Limb (tissue), 2 donors: ENCODE results near the gene LPP.

Experiments used
- DNase-seq, 2 donors: peaks; one replicate each; pipeline ENCODE4 v3.0.0-alpha.2; 2016; ENCODE audit errors: extremely low spot score in 2 of 2

The LPP gene

DNA sequence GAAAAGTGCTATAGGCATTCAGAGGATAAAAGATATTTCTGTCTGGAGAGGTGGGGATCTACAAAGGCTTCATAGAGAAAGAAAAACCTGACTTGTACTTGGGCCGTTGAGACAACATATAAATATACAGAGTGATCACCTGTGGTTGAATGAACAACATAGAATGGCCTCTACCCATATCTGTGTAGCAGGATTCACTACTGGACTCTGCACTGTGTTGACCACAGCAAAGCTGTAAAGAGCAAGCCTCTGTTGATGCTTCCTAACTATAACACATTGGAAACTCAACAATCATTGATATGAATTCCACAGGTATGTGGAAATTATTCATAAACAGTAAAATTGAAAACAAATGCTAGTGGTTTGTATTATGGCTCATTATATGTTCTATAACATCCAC lies 19.1 kb upstream of the LPP start:
- no peak for DNase-seq

DNA sequence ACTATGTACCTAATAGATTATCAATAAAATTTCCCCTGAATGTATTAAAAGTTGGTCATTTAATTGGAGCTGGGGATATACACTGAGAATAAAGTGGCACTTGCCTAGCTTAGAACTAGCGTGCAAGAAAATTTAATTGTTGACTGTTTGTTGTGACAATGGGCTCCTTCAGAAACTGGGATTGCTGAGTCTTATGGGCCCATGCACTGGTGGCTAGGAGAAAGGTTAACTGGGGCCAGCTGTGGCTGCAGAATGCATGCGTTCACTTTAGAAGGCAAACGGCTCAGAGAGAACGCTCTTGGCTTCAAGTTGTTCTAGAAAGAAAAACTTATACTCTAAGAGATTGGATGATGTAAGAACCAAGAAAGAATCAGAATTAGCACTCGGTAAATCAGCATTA lies 18.7 kb upstream of the LPP start:
- no peak for DNase-seq

DNA sequence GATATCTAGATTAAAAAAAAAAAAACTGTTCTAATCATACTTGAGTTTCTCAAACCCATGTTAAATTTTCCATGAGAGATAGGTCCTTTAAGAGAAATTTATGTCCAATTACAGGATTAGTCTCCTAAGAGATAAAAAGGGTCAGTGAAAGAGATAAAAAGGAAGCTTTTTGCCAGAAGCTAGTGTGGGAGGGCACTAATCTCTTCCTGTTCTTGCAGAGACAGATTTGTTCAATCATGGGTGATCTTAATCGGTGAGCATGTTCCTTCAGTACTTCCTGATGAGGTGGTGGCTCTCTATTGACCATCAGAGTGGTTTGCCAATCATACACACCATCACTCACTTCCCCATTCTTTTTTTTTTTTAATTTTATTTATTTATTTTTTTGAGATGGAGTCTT lies 16.9 kb upstream of the LPP start:
- DNase-seq = no peak

DNA sequence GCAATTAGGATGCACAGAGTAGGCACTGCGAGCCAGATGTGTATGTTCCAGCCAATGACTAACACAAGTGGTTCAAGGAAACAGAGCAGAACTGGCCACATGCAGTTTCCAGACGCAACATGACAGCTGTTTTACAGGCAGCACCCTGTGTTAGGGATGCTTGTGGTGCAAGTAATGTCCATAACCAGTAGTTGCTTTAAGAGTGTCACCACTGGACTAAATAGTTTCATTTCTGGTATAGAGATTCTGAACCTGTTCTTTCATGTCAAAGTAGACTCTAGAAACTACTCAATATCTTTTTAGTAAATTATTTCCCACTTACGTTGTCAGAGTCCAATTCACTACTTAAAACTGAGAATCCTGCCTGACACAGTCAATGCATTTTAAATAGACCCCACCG lies 14.5 kb upstream of the LPP start:
- no peak for DNase-seq

DNA sequence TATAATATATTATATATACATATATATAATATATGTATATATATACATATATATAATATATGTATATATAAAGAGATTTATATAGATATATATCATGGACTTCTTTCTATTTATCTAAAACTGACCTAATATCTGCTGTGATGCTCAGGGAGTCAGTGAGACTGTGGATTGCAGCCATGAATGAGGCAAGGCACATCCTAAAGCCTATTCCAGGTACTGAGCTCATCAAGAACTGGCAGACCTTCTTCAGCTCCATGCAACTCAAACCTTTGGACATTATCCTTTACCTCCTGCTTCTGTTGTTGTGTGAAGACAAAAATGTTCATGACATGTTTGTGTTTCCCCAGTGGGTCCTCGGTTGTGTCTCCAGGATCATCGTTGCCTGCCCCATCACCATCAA lies 7.7 kb upstream of the LPP start:
- DNase-seq = no peak

DNA sequence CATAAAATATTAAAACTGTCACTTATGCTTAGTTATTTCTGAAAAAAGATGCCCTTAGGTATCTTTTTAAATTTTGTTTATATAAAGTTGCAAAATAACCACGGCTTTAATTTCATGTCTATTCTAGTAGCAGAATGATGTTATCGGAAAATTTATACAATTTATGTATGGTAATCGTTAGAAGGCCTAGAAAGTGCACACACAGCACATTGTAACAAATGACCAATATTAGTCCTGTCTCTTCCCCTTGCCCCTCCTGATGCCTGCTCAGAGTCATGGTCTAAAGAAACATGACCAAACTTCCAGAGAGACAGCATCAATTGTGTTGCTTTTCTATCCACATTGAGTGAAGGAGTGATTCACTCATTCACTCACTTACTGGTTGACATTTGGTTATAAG lies 6.2 kb upstream of the LPP start:
- DNase-seq = no peak

DNA sequence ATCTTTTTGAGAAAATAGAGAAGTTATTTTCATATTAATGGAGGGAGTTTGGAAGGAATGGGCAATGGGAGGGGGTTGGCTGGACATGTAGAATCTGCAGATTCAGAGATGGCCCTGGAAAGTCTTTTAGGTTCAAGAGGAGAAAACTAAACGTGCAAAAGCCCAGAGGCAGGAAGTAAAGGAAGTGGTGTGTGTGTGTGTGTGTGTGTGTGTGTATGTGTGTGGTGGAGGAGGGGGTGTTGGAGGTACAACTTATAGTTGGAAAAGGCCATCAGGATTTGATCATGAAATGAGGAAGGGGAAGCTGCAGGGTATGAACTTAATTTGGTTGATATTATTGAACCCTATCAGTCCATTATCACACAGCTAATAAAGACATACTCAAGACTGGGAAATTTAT lies 5.6 kb upstream of the LPP start:
- DNase-seq = no peak

DNA sequence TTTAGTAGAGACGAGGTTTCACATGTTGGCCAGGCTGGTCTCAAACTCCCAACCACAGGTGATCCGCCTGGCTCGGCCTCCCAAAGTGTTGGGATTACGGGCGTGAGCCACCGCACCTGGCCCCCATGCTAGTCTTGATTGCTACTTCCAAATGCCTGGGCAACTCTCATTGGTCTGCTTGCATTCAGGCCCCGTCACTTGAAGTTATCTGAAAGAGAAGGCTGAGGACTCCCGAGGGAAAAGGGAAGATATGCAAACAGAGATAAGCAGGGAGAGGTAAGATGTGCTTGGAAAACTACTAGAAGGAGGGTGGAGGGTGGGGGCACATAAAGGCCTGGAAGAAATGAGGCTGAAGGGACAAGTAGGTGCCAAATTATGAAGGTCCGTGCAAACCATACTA lies 4.4 kb upstream of the LPP start:
- no peak for DNase-seq

DNA sequence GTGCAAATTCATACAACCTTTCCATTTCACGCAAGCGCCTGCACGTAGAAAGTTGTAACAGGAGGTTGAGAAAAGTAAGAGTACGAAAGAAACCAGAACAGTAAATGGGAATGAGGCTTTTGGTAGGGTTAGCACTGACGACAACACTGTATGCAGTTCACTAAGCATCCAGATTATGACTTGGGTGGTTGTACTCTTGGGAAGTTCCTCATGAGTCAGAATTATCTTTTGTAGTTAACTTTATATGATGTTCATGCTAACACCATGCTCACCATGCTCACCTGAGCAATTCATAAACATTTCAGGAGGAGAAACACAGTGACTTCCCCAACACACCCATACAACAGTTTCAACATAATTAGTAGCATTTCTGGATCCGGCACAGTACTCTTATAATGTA lies 3.0 kb upstream of the LPP start:
- no peak for DNase-seq

DNA sequence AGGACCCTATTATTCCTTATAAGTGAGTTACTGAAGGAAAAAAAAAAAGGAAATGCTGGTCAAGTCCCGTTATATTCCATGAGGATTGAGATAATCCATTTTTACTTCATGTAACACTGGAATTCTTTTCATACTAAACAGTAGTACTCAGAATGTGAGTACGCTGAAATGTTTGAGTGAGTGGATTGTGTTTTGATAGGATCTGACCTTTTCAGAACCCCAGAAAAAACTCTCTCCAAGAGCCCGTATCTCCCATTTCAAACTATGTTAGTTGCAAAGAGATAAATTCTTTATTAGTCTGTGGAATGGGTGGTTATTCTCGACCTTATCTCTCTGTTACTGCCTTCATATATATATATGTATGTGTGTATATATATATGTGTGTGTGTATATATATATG lies 2.5 kb upstream of the LPP start:
- no peak for DNase-seq

DNA sequence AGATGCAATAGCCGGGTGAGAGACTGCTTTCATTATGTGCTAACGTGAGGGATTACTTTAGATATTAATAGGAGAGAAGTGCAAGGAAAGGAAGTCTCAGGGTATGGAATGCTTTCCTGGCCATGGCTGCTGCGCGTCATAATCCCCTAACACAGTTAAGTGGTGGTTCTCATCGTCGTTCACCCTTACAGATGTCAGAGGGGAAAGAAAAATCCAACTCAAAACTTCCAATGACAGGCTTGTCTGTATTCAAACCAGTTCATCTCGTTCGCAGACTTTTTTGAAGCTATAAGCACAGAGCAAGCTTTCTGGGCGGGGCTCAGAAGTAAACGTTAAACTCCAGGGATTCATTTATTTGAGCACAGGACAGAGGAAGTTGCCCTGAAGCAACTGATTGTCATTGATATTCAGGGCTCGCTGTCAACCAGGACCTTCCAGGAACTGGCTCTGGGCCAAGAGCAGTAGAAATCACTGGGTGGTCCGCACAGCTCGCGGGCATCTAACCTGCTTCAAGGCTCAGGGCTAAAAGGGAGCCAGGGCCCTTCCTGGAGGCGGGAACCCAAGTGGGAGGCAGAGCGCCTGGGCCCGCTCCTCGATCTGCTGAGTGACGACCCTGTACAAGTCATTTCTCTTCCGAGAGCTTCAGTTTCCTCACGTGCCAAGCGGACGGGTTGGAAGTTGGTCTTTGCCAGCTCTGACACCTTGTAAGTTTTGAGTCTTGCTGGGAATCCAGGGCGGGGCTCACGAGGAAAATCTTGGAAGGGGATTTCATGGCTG lies 1.1 kb upstream of the LPP start:
- peak; percentile 68 to 73 for DNase-seq

DNA sequence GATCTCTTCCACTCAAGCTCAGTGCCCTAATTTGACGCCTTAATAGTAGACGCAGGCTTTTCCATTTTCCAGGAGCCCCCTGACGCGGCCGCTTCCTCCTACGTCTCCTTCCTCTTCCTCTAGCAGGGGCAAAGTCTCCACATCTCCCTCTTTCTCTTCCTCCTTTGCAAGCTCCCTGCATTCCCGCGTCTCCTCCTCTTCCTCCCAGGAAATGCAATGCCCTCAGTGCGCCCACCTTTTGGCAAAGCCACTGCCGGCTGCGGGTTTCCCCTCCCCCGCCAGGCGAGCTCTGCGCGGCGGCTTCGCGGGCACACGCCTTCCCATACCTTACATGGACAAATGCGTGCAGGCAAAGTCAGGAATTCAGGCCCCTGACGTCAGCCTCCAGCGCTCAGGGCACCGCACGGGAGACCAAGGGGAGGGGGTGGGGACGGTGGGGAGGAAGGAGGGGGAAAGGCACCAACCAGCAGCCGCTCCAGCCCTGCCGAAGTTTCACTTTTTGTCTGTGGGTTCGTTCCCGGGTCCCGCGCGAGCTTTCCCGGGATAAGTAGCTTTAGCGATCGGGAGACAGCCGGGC lies 432 bp upstream of the LPP start:
- peak; percentile 79 to 89 for DNase-seq

DNA sequence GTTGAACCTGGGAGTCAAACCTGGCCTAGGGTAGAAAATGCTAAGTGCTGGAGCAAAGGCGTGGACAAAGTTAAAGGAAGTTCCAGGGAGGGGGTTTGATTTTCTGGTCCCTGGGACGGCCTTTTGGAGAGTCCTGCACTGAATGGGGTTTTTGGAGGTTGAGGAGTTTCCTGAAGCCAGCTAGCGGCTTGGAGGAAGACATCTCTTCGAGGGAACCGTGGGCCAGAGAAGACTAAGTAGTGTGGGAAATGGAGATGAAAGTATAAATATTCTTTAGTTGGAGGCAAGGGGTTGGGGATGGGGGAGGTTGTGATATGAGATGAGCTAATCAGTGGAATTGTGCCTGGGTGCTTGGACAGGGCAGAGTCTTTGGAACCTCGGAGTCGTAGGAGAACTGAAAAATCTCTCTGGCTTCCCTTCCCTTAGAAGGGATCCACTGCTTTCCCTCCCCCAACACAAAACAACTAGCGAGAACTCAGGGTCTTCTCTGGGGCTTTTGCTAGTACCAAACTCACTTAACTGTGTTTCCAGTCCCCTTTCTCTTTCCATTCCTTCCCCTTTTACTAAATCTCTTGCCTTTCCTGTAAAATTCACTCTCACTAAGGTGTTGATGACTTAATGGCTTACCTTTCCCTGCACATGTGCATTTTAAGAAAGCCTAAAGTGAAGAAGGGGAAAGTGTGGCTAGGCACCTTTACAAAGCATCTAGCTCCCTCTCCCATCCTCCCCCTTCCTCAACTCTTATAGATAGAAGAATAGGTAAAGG lies 1.0 kb downstream of the LPP start:
- DNase-seq = no peak

DNA sequence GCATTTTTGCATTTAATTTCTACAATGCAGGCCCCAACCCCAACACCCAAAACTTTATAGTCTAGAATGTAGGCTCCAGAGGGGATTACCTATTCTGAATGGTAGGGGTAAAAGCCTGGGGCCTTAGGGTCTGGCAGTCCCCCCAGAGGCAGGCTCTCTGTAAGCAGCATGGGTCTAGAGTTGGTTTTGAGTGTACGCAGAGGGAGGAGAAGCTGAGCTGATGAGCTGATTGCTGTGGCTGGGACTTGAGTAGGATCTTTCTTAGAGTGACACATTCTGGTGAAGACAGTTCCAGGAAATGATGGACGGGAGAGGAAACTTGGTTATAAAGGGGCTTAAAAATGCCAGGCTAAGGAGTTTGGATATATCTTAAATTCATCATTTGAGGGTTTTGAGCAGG lies 2.1 kb downstream of the LPP start:
- DNase-seq = no peak

DNA sequence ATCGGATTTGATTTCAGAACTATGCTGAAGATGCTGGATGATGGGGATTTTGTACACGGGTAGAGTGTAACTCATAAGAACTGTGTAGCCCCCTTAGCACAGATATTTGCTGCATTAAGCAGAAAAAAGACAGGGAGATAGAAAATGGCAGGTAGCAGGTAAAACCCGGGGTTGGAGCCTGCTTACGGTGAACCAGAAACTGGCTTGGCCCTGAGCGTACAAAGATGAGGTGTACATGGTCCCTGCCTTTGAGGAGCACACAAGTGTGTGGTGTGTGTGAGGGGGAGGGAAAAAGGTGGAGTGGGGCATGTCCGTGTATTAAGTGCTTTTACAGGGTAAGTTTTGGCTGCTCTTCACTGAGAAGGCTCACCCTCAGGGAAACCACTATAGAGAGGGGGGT lies 3.5 kb downstream of the LPP start:
- DNase-seq = no peak

DNA sequence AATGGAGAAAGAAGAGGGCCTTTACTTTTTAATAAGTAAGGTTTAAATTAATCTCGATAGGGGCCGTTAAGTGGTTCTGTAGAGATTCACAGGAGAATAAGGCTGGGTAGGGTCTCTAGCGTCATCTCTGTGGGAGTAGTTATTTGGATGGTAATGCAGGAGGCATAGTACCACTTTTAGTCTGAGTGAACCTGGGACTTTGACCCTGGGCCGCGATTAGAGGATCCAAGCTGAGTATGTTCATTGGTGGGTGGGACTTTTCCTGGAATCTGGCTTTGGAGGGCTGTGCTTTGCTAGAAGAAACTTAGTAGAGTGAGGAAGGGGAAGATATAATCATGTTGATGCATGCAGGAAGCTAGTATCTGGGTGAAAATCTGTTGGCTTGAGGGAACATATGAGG lies 4.0 kb downstream of the LPP start:
- DNase-seq = no peak

DNA sequence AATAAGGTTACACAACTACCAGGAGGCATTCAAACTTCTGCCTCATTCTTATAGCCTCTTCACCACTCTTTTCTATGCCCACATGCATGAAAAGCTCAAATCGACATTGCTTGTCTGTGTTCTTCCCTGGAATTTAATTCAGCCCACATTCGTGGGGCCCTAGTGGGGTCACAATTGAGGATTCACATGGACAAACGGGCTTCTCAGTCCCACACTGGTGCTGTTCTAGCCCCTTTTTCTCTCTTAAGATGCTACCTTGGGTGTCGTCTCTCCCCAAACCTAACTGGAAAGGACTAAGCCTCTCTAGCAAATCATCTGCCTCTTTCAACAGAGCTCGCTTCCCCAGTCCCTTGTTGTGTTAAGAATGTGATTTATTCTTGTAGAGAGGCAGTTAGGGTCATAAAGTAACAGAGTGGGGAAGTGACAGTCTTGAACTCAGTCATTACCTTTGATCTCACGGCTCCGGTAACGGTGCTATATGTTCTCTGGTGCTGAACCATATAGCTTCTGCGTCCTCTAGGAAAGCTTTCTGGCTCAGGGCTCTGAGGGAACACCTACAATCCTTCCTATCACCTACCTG lies 4.9 kb downstream of the LPP start:
- no peak for DNase-seq

DNA sequence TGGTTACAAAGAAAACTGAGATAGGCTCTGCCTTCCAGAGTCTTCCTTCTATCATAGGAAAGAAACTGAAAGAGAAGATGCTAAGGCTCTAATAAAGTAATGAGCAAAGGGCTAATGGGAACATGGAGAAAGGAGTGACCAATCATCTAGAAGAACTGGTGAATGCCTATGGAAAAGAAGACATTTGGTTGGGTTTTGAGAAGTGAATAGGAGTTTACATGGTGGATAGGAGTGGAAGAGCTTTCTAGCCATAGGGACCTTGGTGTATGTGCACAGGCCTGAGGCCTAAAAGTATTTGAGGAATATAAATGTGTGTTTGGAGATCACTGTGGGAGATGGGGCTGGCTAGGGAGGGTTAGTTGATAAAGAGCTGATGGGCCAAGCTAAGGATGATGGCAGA lies 6.8 kb downstream of the LPP start:
- no peak for DNase-seq

DNA sequence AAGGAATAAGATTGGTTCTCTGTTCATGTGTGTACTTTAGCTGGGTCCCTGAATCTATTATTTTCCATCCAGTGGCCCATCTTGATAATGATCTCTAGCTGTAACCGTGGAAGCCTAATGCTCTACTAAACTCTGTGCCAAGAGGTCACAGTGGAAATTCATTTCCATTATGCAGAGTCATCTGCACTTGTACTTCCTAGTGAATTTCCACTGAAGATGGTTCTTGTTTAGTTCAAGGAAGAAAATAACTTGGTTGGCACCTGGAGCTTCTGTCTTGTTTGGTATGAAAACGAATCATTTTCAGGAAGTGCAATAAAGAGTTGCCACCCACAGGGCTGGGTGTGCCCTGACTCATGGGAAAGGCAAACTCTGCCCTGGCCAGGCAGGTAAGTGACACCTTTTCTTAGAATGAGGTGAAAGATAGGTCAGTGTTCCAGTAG lies 10.3 kb downstream of the LPP start:
- DNase-seq = no peak

DNA sequence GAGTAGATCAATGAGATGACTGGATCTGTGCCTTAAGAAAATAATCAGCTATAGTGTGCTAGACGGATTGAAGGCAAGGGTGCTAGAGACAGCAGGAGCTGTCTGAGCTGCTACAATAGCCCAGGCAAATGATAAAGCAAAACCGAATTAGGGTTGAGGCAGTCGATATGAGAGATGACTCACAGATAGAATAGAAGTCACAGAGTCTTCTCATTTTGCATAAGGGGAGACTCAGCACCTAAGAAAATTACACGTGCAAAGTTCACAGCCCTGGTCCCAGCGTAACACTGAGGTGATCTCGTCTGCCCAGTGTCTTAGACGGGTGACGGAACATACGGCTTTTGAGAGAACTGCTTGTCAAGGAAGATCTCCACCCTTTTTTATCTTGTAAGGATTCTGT lies 11.6 kb downstream of the LPP start:
- no peak for DNase-seq

DNA sequence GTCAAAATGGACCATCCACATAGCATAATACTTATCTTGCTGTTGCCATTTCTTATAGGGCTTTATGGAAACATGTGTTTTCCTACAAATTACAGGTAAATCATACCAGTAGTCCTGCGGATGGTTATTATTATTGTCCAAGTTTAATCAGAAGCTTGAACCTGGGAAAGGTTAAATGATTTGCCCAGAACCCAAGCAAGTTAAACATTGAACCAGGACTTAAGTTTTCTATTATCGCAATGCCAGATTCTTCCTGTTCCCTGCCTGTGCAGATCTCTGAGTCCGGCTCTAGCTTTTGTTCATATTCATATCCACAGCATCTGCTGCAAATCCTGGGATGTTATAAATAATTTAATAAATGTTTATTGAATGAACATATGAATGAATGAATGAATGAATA lies 12.5 kb downstream of the LPP start:
- no peak for DNase-seq

DNA sequence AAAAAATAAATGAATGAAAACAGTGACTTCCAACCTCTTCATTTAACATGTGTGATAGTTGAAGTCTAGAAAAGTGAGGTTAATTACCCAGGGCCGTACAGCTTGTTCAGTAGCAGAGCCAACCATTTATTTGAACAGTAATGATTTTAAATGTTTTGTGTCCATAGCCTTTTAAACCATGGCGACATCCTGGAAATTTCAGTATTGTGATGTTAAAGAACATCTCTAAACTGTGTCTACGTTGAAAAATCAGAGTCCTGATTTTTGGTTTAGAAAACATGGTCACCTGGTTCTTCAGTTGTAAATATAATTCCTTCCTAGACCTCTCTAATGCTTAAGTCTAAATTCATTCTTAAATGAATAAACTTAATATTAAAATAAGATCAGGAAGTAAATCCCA lies 14.2 kb downstream of the LPP start:
- DNase-seq = no peak

DNA sequence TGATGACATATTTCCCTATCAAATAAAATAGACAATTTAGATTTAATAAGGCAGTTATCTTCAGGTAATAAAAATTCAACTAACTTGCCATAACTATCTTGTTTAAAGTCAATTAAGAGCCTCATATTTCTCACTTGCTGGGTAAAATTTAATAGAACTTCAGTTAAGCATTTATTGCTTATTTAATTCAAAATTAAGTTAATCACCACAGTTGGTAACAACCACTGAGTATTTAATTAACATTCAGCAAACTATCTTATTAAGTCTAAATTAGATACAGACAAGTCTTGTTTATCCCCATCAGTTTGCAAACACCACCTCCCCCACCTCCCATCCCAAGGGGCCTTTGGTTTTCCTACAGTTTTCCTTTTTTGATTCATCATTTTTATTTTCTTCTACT lies 14.7 kb downstream of the LPP start:
- DNase-seq = no peak
